Activated CD4-positive, alpha-beta T cell treated with anti-CD3 and anti-CD28 coated beads, Interleukin-2, amount 10 ng/mL, durations not matched to agents 7 days and 5 days (primary cell): Measurements from ENCODE around the gene SLC25A12. TPM values are rescaled to one million over a fixed set of nuclear protein-coding genes. Genes with fewer than 3 reads are reported as not detected.
A peak's percentile ranks its signal among the peaks of the same experiment; 100 is the strongest.
"Not testable (repeated sequence)": the region's sequence is repeated elsewhere in the genome, so short reads cannot be mapped to it uniquely, and the experiment has no call there.

Source experiments
- CTCF ChIA-PET: fragments of 350-600 bp; sonication (Branson Sonifier 250); formaldehyde crosslinking; loops from one replicate; lab custom pipeline; 2021; ENCODE audit warnings: antibody characterized with exemption; lab: Charles Lee
- POLR2A ChIA-PET: fragments of 350-600 bp; sonication (Branson Sonifier 250); formaldehyde crosslinking; loops from one replicate; lab custom pipeline; 2021; ENCODE audit warnings: antibody characterized with exemption; lab: Charles Lee
- DNase-seq: peaks from one replicate; pipeline ENCODE4 v3.0.0-alpha.2; 2020
- H3K27ac Mint-ChIP-seq: one replicate; pipeline ENCODE4 v1.8.0; 2021; ENCODE audit warnings: mild to moderate bottlenecking, moderate library complexity, mixed read lengths
- H3K27me3 Mint-ChIP-seq: one replicate; pipeline ENCODE4 v1.8.0; 2021; ENCODE audit warnings: mixed read lengths
- H3K36me3 Mint-ChIP-seq: one replicate; pipeline ENCODE4 v1.8.0; 2021; ENCODE audit warnings: low read depth, mixed read lengths
- H3K4me1 Mint-ChIP-seq: one replicate; pipeline ENCODE4 v1.8.0; 2021; ENCODE audit warnings: mixed read lengths
- H3K4me3 Mint-ChIP-seq: one replicate; pipeline ENCODE4 v1.8.0; 2021; ENCODE audit warnings: mild to moderate bottlenecking, moderate library complexity, mixed read lengths
- H3K9me3 Mint-ChIP-seq: one replicate; pipeline ENCODE4 v1.8.0; 2021; ENCODE audit warnings: mixed read lengths
- total RNA-seq, 2 experiments: library from RNA; stranded (reverse); gene quantifications; one replicate each; pipeline ENCODE4 v1.2.3, GENCODE V29; 2021

SLC25A12 gene
- total RNA-seq, 2 experiments from 2014 or later: 26.7 to 28.8 TPM

DNA sequence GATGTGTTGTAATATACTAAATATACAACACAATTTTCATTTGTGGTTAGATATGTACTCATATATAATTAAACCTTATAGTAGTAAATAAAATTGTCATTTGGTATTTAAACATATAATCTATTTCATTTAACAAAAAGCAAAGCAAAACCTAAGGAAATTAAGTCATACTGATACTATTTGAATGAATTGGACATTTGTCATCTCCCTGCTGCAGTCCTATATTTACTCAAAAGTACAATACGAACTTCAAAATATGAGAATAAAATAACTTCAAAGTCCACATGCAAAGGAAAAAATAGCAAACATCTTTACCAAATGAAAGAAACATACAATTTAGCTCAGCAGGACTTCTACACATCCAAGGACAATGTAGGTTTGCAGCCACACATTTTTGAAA is 16.4 kb upstream of the SLC25A12 start:
- no peak overlapping the region for H3K27ac Mint-ChIP-seq
- no peaks in the 10 kb centered on the region for H3K9me3 Mint-ChIP-seq
- no peaks in the 10 kb centered on the region for H3K27me3 Mint-ChIP-seq
- no peak overlapping the region for H3K4me3 Mint-ChIP-seq
- H3K36me3 Mint-ChIP-seq: no peaks in the 10 kb centered on the region
- POLR2A ChIA-PET: interaction anchor here (0.6 kb wide), 1 partner anchor 11 kb away, joined by 8 read pairs; no protein-coding TSS in a partner anchor
- no peaks in the 10 kb centered on the region for H3K4me1 Mint-ChIP-seq
- CTCF ChIA-PET: no interaction called here
- DNase-seq: no peak

DNA sequence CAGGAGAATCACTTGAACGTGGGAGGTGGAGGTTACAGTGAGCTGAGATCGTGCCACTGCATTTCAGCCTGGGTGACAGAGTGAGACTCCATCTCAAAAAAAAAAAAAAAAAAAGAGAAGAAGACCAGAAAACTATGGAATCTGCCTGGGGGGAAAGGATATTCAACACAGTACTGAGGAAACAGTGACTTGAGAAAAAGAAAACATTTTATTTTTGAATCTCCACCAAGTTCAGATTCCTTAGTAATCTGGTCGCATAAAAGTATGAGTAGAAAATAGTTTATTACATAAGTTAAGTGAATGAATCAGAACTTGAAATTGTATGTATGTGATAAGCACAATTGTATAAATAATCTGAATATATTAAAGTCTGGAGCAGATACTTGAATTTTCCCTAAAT is 15.2 kb upstream of the SLC25A12 start:
- Mint-ChIP-seq H3K4me3 (no peak overlapping the region), H3K9me3 (no peaks in the 10 kb centered on the region), H3K36me3 (no peaks in the 10 kb centered on the region), H3K27ac (no peak overlapping the region), H3K27me3 (peaks cover 2% of the 10 kb centered on the region), H3K4me1 (no peaks in the 10 kb centered on the region)
- ChIA-PET CTCF (no interaction called here), POLR2A (no interaction called here)
- no peak for DNase-seq

DNA sequence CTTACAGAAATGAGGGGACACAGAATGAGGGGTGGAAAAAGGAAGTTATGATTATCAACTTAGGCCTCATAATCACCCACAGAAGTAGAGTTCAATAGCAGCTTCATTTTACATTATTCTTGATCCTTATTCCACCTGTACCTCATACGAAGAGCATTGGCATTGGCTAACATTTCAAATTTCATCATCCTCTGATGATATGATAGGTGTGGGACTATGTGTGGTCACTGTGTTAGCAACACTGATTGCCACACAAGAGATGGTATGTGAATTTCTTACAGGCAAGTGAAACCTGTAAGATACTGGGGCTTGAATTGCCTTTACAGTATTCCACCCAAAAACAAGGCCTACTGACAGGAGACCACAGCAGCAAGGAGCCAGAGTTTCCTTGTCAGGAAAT is 14.2 kb upstream of the SLC25A12 start:
- no peaks in the 10 kb centered on the region for H3K9me3 Mint-ChIP-seq
- H3K4me3 Mint-ChIP-seq: no peak overlapping the region
- DNase-seq: no peak
- no peaks in the 10 kb centered on the region for H3K36me3 Mint-ChIP-seq
- H3K27me3 Mint-ChIP-seq: peaks cover 8% of the 10 kb centered on the region
- ChIA-PET CTCF (no interaction called here), POLR2A (no interaction called here)
- no peaks in the 10 kb centered on the region for H3K4me1 Mint-ChIP-seq
- no peak overlapping the region for H3K27ac Mint-ChIP-seq

DNA sequence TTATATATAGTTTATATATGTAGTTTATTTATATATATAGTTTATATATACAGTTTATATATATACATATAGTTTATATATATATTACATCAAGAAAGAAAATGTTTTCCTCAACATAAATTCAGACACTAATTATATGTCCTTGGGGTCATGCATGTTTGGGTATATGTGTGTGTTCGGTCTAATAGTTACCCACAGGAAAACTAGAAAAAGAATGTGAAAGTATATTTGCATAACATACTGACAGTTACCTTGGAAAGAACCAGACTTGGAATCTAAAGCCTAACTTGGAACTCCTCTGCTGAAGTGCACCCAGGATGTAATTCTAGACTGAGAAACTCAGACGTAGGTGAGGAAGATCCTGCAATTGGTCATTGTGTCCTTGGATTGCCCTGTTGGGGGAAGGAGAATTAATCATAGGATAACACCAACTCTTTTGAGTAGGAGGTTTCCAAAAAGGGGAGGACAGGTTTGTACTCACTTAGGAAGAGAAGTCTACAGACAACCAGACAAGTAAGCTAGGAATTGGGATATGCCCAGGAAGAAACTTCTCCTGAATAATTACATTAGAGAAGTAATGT is 8.9 kb upstream of the SLC25A12 start:
- POLR2A ChIA-PET: no interaction called here
- Mint-ChIP-seq H3K4me1 (no peaks in the 10 kb centered on the region), H3K4me3 (no peak overlapping the region), H3K27me3 (peaks cover 18% of the 10 kb centered on the region), H3K9me3 (no peaks in the 10 kb centered on the region), H3K27ac (no peak overlapping the region), H3K36me3 (no peaks in the 10 kb centered on the region)
- CTCF ChIA-PET: no interaction called here
- DNase-seq: no peak

DNA sequence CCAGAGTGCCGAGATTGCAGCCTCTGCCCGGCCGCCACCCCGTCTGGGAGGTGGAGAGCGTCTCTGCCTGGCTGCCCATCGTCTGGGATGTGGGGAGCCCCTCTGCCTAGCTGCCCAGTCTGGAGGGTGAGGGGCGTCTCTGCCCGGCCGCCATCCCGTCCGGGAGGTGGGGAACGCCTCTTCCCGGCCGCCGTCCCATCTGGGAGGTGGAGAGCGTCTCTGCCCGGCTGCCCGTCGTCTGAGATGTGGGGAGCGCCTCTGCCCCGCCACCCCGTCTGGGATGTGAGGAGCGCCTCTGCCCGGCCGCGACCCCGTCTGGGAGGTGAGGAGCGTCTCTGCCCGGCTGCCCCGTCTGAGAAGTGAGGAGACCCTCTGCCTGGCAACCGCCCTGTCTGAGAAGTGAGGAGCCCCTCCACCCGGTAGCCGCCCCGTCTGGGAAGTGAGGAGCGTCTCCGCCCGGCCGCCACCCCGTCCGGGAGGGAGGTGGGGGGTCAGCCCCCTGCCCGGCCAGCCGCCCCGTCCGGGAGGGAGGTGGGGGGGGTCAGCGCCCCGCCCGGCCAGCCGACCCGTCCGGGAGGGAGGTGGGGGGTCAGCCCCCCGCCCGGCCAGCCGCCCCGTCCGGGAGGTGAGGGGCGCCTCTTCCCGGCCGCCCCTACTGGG is 5.7 kb upstream of the SLC25A12 start:
- H3K4me1 Mint-ChIP-seq, H3K27ac Mint-ChIP-seq, CTCF ChIA-PET, H3K36me3 Mint-ChIP-seq, DNase-seq, POLR2A ChIA-PET, H3K9me3 Mint-ChIP-seq, H3K4me3 Mint-ChIP-seq: not testable (repeated sequence)
- H3K27me3 Mint-ChIP-seq: peaks cover 16% of the 10 kb centered on the region

DNA sequence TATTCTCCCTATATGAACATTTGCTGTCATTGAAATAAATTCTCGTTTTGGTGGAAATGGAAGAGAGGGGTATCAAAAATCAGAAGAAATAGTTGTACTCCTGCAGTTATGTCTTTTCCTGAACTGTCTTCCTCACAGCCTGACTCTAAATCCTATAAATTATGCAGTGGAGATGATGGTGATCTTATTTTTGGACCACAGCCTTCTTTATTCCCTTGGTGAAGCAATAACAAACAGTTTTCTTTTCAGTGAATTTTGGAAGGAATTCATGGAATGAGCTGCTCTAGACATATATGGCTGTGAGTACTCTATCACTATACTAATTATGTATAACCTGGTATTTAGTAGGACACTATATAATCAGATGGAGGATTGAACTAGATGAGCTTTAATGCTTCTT is 1.7 kb upstream of the SLC25A12 start:
- ChIA-PET POLR2A (no interaction called here), CTCF (interaction anchor here (0.6 kb wide), 1 partner anchor 25 kb away, joined by 3 read pairs; no protein-coding TSS in a partner anchor)
- no peaks in the 10 kb centered on the region for H3K27me3 Mint-ChIP-seq
- H3K36me3 Mint-ChIP-seq: peaks cover 19% of the 10 kb centered on the region
- no peaks in the 10 kb centered on the region for H3K9me3 Mint-ChIP-seq
- H3K4me3 Mint-ChIP-seq: no peak overlapping the region
- peaks cover 37% of the 10 kb centered on the region for H3K4me1 Mint-ChIP-seq
- H3K27ac Mint-ChIP-seq: no peak overlapping the region
- DNase-seq: no peak

DNA sequence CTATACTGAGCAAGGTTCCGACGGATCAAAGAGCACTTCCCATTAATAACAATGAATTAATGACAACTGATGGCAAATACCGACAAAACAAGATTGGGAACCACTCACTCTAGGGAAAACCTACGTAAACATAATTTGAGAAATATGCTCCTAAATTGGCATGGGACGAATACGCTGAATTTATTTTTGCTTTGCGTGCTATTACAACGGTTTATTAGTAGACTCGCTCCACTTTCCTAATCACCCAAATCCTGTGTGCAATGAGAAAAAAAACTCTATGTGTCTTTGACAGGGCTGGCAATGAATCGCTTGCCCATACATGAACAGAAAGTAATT is 536 bp upstream of the SLC25A12 start:
- ChIA-PET CTCF (interaction anchor here (0.6 to 4.1 kb wide), 2 partner anchors 9 to 12 kb away, joined by 3 to 20 read pairs; no protein-coding TSS in a partner anchor), POLR2A (no interaction called here)
- H3K4me3 Mint-ChIP-seq: peak overlapping the region; percentile 85
- DNase-seq: no peak
- peaks cover 46% of the 10 kb centered on the region for H3K4me1 Mint-ChIP-seq
- H3K36me3 Mint-ChIP-seq: peaks cover 24% of the 10 kb centered on the region
- no peaks in the 10 kb centered on the region for H3K27me3 Mint-ChIP-seq
- peak overlapping the region; percentile 72 for H3K27ac Mint-ChIP-seq
- no peaks in the 10 kb centered on the region for H3K9me3 Mint-ChIP-seq

DNA sequence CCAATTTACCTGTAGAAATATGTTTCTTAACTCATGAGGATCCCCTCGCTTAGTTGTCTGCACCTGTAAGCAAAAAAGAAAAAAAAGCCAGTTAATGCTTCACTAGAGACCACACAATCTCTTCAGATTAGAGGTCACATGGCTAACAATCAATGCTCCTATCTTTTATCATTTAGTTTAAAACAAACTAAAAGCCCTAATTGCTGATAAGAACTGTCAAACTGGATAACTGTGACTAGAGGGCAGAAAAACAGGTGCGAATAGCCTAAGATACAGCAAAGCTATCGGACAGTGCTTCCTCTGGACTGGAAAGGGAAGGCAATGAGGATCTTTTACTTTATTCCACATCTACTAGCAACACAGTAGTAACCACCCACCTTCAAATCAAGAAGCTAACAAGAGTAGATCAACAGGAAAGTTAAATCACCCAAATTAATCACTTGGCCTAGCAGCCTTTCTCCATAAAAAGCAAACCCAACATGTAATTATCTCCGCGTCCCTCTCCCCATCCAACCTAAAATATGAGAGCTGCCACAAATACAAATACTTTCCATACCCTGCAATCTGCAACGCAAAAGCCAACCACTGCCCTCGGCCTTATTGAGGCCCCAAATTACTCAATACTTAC is 734 bp downstream of the SLC25A12 start:
- Mint-ChIP-seq H3K36me3 (peaks cover 32% of the 10 kb centered on the region), H3K4me3 (peak overlapping the region; percentile 85), H3K27me3 (no peaks in the 10 kb centered on the region), H3K9me3 (no peaks in the 10 kb centered on the region), H3K4me1 (peaks cover 52% of the 10 kb centered on the region), H3K27ac (peak overlapping the region; percentile 82)
- CTCF ChIA-PET: interaction anchor here (0.8 to 4.1 kb wide), 2 partner anchors 11 to 67 kb away, joined by 3 to 20 read pairs; no protein-coding TSS in a partner anchor
- DNase-seq: no peak
- POLR2A ChIA-PET: interaction anchor here (0.6 kb wide), 1 partner anchor 36 kb away, joined by 4 read pairs; no protein-coding TSS in a partner anchor

DNA sequence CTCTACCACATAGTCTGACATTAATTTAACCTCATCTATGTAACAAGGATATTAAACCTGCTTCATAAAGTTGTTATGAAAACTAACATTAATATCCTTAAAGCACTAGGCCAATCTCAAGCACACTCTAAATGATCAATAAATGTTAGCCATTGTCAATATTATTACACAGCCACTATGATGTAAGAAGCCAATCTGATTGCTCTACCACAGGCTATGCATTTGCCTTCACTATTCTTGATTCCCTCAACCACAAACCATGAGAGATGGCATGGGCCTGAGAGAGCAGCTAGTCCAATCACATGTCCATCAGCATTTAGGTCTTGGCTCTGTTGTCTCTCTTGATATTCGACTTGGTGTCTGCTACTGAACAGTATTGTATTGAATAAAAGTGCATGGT is 4.2 kb downstream of the SLC25A12 start:
- H3K36me3 Mint-ChIP-seq: peaks cover 42% of the 10 kb centered on the region
- H3K4me3 Mint-ChIP-seq: no peak overlapping the region
- peaks cover 51% of the 10 kb centered on the region for H3K4me1 Mint-ChIP-seq
- H3K9me3 Mint-ChIP-seq: no peaks in the 10 kb centered on the region
- no peaks in the 10 kb centered on the region for H3K27me3 Mint-ChIP-seq
- H3K27ac Mint-ChIP-seq: no peak overlapping the region
- DNase-seq: no peak
- ChIA-PET POLR2A (no interaction called here), CTCF (no interaction called here)

DNA sequence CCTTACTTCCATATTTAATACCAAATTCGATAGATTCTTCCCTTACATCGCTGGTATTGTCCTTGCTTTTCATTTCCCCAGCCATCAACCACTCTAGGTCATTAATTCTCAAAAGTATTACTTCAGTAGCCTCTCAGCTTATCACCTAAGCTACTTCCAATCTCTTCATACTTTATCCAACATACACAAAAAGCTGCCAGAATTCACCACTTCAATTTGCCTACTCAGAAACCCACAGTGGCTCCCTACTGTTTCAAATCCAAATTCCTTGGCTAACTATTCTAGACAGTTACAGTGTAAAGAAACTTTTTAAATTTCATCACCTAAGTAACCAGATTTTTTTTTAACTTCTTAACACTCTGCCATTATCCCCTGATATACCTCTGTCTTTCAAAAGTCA is 4.7 kb downstream of the SLC25A12 start:
- POLR2A ChIA-PET: no interaction called here

DNA sequence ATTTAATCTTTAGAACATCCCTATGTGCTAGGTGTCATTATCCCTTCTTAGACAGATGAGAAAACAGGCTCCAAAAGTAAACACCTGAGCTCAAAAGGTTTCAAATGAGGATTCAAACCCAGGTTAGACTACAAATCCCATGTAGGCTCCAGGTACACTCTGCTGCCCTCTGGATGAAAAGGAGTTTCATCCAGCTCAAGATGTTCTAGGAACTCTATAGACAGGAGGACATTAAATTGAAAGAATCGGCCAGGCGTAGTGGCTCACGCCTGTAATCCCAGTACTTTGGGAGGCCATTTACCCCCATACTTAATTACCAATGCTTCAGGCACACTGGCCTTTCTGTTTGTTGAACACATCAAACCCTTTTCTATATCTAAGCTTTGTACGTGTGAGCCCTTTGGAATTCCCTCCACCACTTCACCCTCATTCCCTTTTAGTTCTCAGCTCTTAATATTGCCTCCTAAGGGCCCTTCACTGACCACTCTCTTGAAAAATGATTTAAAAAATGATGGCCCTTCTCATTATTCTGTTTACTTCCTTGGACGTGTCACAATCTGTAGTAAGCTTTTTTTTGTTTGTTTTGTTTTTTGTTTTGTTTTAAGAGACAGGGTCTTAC is 10.7 kb downstream of the SLC25A12 start:
- no peaks in the 10 kb centered on the region for H3K27me3 Mint-ChIP-seq
- ChIA-PET CTCF (interaction anchor here (0.8 to 3.0 kb wide), 3 partner anchors 9 to 24 kb away, joined by 3 to 20 read pairs (median 4); partner anchors contain the start of gene SLC25A12), POLR2A (no interaction called here)
- H3K9me3 Mint-ChIP-seq: no peaks in the 10 kb centered on the region
- H3K4me3 Mint-ChIP-seq: no peak overlapping the region
- peaks cover 17% of the 10 kb centered on the region for H3K36me3 Mint-ChIP-seq
- no peak overlapping the region for H3K27ac Mint-ChIP-seq
- DNase-seq: no peak
- peaks cover 37% of the 10 kb centered on the region for H3K4me1 Mint-ChIP-seq

More for the DNA sequence above, 4.7 kb downstream of the SLC25A12 start:
- no peak for DNase-seq
- Mint-ChIP-seq H3K4me3 (no peak overlapping the region), H3K27me3 (no peaks in the 10 kb centered on the region), H3K36me3 (peaks cover 42% of the 10 kb centered on the region), H3K9me3 (no peaks in the 10 kb centered on the region), H3K27ac (no peak overlapping the region), H3K4me1 (peaks cover 46% of the 10 kb centered on the region)
- CTCF ChIA-PET: no interaction called here

DNA sequence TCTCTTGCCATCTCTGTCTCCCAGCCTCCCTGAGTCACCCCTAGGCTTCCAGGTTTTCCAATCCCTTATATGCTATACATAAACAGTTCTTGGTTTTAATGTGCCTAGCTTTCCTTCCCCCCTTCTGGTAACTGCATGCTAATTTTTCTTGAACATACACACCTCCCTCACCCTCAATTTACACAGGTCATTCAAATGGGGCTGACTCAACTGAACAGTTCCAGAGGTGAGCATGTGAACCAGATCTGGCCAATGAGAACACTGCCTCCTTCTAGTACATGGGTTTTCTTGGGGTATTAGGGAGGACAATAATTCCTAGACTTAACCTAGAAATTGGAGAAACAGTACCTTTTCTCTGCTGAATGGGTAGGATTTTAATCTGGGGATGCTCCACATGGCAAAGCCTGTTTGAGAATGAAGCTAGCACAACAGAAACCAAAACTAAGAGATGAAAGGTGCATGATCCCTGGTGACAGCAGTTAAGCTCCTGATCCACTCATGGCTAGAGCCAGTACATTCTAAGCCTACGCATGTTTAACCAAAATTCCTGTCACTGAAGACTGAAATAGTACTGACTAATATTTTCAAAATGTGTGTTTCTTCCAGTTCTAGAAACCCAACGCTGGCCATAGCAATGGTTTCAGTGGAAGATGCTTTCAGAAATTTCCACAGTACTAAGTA is 11.8 kb downstream of the SLC25A12 start:
- POLR2A ChIA-PET: no interaction called here
- CTCF ChIA-PET: interaction anchor here (0.8 to 3.0 kb wide), 4 partner anchors 10 to 40 kb away, joined by 3 to 20 read pairs (median 4); partner anchors contain the start of gene SLC25A12
- Mint-ChIP-seq H3K4me1 (peaks cover 36% of the 10 kb centered on the region), H3K9me3 (no peaks in the 10 kb centered on the region), H3K27me3 (no peaks in the 10 kb centered on the region), H3K27ac (no peak overlapping the region), H3K36me3 (peaks cover 12% of the 10 kb centered on the region), H3K4me3 (no peak overlapping the region)
- no peak for DNase-seq
